Measurements from ENCODE around the gene DDX4. TPM values are rescaled to one million over a fixed set of nuclear protein-coding genes. Genes with fewer than 3 reads are reported as not detected.

DDX4 gene
- total RNA-seq, 2 donors from 2014 or later, result not detected

DNA sequence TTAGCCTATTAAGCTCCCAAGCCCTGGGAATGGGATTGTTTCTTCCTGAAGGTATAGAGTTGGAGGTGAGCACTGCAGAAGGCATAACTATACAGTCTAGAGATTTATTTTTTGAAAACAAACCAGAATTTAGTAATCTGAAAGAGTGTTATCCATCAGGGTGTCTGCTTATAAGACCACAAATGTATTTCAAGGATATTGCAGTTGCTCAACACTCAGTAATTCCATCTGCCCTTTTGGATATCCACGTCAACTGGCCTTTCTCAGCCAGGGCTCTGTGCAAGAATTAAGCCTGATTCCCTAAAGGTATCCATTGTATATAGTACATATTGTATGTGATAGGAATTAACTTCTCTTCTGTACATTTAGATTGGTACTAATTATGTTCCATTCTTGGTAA is 98.3 kb downstream of the DDX4 start:
- intact Hi-C loops (cut with DNase I), result no loop called here
- no peaks in the 10 kb centered on the region for H3K9me3 ChIP-seq
- H3K27ac ChIP-seq, result no peak overlapping the region
- DNase-seq (no peak), ATAC-seq (no peak)
- 82 to 88% methylated on average over 1 of the region's 1 CpG for WGBS, 2 donors
- no peaks in the 10 kb centered on the region for H3K4me1 ChIP-seq
- no peaks in the 10 kb centered on the region for H3K27me3 ChIP-seq
- TF ChIP-seq POLR2A (IDR thresholded peaks at IDR 0.05), result no peak
- TF ChIP-seq, protein P1, sequence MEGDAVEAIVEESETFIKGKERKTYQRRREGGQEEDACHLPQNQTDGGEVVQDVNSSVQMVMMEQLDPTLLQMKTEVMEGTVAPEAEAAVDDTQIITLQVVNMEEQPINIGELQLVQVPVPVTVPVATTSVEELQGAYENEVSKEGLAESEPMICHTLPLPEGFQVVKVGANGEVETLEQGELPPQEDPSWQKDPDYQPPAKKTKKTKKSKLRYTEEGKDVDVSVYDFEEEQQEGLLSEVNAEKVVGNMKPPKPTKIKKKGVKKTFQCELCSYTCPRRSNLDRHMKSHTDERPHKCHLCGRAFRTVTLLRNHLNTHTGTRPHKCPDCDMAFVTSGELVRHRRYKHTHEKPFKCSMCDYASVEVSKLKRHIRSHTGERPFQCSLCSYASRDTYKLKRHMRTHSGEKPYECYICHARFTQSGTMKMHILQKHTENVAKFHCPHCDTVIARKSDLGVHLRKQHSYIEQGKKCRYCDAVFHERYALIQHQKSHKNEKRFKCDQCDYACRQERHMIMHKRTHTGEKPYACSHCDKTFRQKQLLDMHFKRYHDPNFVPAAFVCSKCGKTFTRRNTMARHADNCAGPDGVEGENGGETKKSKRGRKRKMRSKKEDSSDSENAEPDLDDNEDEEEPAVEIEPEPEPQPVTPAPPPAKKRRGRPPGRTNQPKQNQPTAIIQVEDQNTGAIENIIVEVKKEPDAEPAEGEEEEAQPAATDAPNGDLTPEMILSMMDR (IDR thresholded peaks at IDR 0.05), result no peak
- no peak overlapping the region for H3K4me3 ChIP-seq
- no peaks in the 10 kb centered on the region for H3K36me3 ChIP-seq (replicated peaks in 1 of 2; ENCODE audit: insufficient read depth in 1 of 2, low read depth in 2 of 2)

DNA sequence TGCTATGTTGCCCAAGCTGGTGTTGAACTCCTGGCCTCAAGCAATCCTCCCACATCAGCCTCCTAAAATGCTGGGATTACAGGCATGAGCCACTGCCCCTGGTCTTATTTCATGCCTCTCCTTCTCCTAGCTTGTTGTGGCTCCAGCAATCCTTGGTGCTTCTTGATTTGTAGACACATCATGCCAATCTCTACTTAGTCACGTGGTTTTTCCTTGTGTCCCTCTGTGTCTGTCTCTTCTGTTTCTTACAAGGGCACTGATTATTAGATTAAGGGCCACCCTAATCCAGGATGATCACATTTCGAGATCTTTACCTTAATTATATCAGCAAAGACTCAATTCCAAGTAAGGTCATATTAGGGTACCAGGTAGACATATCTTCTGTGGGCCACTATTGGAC is 104.1 kb downstream of the DDX4 start:
- ATAC-seq, result no peak
- Histone ChIP-seq H3K36me3 (replicated peaks in 1 of 2; ENCODE audit: insufficient read depth in 1 of 2, low read depth in 2 of 2) (no peaks in the 10 kb centered on the region), H3K4me3 (no peak overlapping the region), H3K4me1 (no peaks in the 10 kb centered on the region), H3K9me3 (no peaks in the 10 kb centered on the region), H3K27me3 (no peaks in the 10 kb centered on the region), H3K27ac (no peak overlapping the region)
- DNase-seq, result no peak
- 80 to 95% methylated on average over 2 of the region's 2 CpGs for WGBS, 2 donors
- intact Hi-C loops (cut with DNase I), result no loop called here
- no peak for TF ChIP-seq POLR2A (IDR thresholded peaks at IDR 0.05)
- TF ChIP-seq, protein P1 (IDR thresholded peaks at IDR 0.05), result no peak

DNA sequence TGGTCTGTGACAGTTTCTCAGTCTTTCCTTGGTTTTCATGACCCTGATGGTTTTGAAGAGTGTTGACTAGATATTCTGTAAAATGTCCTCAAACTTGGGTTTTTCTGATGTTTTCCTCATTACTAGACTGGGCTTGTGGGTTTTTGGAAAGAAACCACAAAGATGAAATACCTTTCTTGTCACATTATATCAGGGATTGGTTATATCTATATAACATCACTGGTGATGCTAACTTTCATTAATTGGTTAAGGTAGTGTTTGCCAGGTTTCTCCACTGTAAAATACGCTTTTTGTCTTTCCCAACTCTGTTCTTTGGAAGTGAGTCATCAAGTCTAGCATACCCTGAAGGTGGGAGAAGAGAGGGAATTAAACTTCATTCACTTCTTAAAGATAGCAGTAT is 110.0 kb downstream of the DDX4 start:
- ATAC-seq (no peak), DNase-seq (no peak)
- intact Hi-C loops (cut with DNase I), result no loop called here
- H3K27me3 ChIP-seq, result peaks cover 0 to 4% of the 10 kb centered on the region in 2 donors
- no peaks in the 10 kb centered on the region for H3K36me3 ChIP-seq (replicated peaks in 1 of 2; ENCODE audit: insufficient read depth in 1 of 2, low read depth in 2 of 2)
- H3K4me1 ChIP-seq, result no peaks in the 10 kb centered on the region
- no peak overlapping the region for H3K27ac ChIP-seq
- TF ChIP-seq, protein P1 (IDR thresholded peaks at IDR 0.05), result no peak
- TF ChIP-seq POLR2A (IDR thresholded peaks at IDR 0.05), result no peak
- WGBS, 2 donors, result 80 to 88% methylated on average over 1 of the region's 1 CpG
- no peak overlapping the region for H3K4me3 ChIP-seq
- no peaks in the 10 kb centered on the region for H3K9me3 ChIP-seq

DNA sequence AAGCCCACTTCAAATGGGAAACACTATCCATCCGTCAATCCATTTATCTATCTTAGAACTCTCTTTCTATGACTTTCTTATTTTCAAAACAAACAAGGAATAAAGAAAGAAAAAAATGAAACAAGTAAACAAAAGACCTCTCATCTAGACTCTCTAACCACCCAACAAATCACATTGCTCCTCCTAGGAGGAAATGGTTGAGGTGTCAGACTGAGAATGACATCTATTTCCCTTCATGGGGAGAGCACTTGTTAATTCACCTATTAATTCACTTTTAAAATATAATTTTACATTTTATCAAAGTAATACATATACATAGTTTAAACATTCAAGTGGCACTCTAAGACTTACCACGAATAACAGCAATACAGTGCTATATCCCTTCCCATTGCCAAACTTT is 110.9 kb downstream of the DDX4 start:
- Histone ChIP-seq H3K4me3 (no peak overlapping the region), H3K36me3 (replicated peaks in 1 of 2; ENCODE audit: insufficient read depth in 1 of 2, low read depth in 2 of 2) (no peaks in the 10 kb centered on the region), H3K4me1 (no peaks in the 10 kb centered on the region), H3K27me3 (peaks cover 0 to 4% of the 10 kb centered on the region in 2 donors), H3K27ac (no peak overlapping the region), H3K9me3 (no peaks in the 10 kb centered on the region)
- TF ChIP-seq, protein P1 (IDR thresholded peaks at IDR 0.05), result no peak
- TF ChIP-seq POLR2A (IDR thresholded peaks at IDR 0.05), result no peak
- 74 to 78% methylated on average over 2 of the region's 2 CpGs for WGBS, 2 donors
- intact Hi-C loops (cut with DNase I), result no loop called here
- ATAC-seq (no peak), DNase-seq (no peak)

DNA sequence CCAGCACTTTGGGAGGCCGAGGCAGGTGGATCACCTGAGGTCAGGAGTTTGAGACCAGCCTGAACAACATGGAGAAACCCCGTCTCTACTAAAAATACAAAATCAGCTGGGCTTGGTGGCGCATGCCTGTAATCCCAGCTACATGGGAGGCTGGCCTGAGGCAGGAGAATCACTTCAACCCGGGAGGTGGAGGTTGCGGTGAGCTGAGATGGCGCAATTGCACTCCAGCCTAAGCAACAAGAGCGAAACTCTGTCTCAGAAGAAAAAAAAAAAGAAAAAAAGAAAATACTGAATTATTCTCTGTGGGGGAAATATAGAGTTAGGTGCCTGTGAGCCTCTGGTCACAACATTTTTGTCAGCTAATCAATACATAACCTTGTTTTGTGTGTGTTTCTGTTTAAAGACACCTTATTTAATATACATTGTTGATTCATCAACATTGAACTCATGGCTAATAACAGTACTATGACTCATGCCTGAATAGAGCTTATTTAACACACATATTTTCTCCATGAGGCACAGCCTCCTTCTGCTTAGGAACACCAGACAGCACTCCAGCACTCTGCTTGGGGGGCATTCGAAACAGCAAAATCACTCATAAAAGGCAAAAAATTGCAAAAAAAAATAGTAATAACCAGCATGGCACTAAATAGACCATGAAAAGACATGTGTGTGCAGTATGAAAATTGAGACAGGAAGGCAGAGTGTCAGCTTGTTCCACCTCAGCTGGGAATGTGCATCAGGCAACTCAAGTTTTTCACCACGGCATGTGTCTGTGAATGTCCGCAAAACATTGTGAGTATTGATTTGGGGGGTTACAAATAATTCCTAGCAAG is 113.2 kb downstream of the DDX4 start, which contains the start of gene IL31RA:
TSS of gene IL31RA (plus strand) at position 519 of the 836 bp plus-strand sequence. CDS start at position 733, 214 bp downstream.
- intact Hi-C loops (cut with DNase I), result no loop called here
- no peaks in the 10 kb centered on the region for H3K9me3 ChIP-seq
- H3K36me3 ChIP-seq (replicated peaks in 1 of 2; ENCODE audit: insufficient read depth in 1 of 2, low read depth in 2 of 2), result no peaks in the 10 kb centered on the region
- H3K27ac ChIP-seq, result no peak within 1 kb of the TSS
- ATAC-seq, result no peak
- no peak for TF ChIP-seq POLR2A (IDR thresholded peaks at IDR 0.05)
- TF ChIP-seq, protein P1 (IDR thresholded peaks at IDR 0.05), result no peak
- no peaks in the 10 kb centered on the region for H3K4me1 ChIP-seq
- no peak within 1 kb of the TSS for H3K4me3 ChIP-seq
- 78 to 88% methylated on average over 10 of the region's 10 CpGs for WGBS, 2 donors
- DNase-seq, result no peak
- H3K27me3 ChIP-seq, result peaks cover 0 to 4% of the 10 kb centered on the region in 2 donors

Data from body of pancreas (tissue), 4 donors.